ENCODE data around the gene TEX22. TPM values are rescaled to one million over a fixed set of nuclear protein-coding genes. Genes with fewer than 3 reads are reported as not detected.

TEX22 gene
- total RNA-seq, 1 donor from 2014 or later, result 0.99 TPM

DNA sequence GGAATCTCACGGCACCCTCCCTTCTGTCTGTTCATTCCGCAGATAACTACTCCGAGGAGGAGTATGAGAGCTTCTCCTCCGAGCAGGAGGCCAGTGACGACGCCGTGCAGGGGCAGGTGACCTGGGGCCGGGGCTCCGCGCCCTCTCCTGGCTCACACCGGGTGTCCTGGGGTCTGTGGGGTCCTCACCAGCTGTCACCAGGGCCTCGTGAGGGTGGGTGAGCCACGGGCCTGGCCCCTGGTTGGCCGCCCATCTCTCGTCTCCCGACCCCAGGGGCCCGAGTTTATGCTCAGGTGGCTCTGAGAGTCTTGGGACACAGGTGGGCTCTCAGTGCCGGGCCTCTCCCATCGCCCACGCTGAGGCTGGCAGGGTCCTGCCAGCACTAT lies 30.3 kb upstream of the TEX22 start:
- H3K4me3 ChIP-seq, result no peak overlapping the region
- H3K9me3 ChIP-seq (replicated peaks), result no peaks in the 10 kb centered on the region
- H3K36me3 ChIP-seq, result peaks cover 39% of the 10 kb centered on the region
- H3K4me1 ChIP-seq, result peaks cover 8% of the 10 kb centered on the region
- TF ChIP-seq, protein P1, sequence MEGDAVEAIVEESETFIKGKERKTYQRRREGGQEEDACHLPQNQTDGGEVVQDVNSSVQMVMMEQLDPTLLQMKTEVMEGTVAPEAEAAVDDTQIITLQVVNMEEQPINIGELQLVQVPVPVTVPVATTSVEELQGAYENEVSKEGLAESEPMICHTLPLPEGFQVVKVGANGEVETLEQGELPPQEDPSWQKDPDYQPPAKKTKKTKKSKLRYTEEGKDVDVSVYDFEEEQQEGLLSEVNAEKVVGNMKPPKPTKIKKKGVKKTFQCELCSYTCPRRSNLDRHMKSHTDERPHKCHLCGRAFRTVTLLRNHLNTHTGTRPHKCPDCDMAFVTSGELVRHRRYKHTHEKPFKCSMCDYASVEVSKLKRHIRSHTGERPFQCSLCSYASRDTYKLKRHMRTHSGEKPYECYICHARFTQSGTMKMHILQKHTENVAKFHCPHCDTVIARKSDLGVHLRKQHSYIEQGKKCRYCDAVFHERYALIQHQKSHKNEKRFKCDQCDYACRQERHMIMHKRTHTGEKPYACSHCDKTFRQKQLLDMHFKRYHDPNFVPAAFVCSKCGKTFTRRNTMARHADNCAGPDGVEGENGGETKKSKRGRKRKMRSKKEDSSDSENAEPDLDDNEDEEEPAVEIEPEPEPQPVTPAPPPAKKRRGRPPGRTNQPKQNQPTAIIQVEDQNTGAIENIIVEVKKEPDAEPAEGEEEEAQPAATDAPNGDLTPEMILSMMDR (IDR thresholded peaks at IDR 0.05; ENCODE audit: borderline replicate concordance), result no peak
- no peaks in the 10 kb centered on the region for H3K27me3 ChIP-seq (ENCODE audit: low read depth)
- no peak overlapping the region for H3K27ac ChIP-seq (replicated peaks)
- intact Hi-C loops (cut with micrococcal nuclease), result no loop called here
- no peak for DNase-seq

DNA sequence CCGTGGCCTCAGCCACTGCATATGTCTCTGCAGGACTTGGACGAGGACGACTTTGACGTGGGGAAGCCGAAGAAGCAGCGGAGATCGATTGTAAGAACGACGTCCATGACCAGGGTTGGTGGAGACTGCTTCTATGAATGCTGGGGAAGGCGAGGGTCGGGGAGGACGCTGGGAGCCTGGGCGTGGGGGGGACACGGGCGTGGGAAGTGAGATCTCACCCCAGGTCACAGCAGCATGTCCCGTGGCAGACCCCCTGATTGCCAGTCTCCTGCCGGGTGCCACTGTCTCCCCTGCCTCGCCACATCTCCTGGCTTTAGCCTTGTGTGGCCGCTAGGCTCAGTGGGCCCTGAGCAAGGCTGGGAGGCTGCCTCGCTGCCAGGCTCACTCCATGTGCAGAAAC lies 29.9 kb upstream of the TEX22 start:
- H3K9me3 ChIP-seq (replicated peaks), result no peaks in the 10 kb centered on the region
- no peaks in the 10 kb centered on the region for H3K27me3 ChIP-seq (ENCODE audit: low read depth)
- intact Hi-C loops (cut with micrococcal nuclease), result no loop called here
- peaks cover 8% of the 10 kb centered on the region for H3K4me1 ChIP-seq
- no peak overlapping the region for H3K27ac ChIP-seq (replicated peaks)
- TF ChIP-seq, protein P1 (IDR thresholded peaks at IDR 0.05; ENCODE audit: borderline replicate concordance), result no peak
- H3K4me3 ChIP-seq, result no peak overlapping the region
- peaks cover 39% of the 10 kb centered on the region for H3K36me3 ChIP-seq
- DNase-seq, result no peak

DNA sequence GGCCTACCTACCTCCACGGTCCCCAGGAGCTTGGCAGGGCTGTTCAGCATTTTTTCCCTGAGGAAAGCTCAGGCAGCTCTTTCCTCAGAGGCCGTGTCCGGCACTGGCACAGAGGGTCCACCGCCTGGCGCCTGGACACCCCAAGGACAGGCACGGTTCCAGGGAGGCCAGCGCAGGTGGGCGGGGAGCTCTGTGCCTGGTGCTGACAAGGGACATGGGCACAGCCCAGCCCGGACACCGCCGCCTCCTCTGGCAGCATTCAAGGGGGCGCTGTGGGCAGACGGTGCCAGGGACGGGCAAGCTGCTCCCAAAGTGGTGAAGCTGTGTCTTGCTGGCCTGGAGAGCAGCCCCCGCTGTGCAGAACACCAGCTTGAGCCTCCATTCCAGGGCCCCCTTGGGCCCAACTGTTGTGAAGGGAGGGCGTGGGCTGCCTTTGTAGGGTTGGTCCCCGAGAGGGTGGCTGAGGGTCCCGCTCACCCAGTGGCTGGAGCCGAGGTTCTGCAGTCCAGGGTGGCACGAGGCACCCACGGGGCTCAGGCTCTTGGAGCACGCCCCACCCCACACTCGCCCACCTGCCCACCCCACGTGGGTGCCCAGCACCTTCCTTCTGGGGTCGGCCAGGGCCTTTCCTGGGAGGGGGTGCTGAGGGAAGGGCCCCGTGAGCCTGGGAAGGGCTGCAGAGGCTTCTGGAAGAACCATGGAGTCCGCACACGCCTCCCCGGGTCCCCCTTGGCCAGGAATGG lies 29.3 kb upstream of the TEX22 start:
- Histone ChIP-seq H3K27ac (replicated peaks) (no peak overlapping the region), H3K27me3 (ENCODE audit: low read depth) (no peaks in the 10 kb centered on the region), H3K9me3 (replicated peaks) (no peaks in the 10 kb centered on the region), H3K4me3 (no peak overlapping the region), H3K36me3 (peaks cover 39% of the 10 kb centered on the region), H3K4me1 (peaks cover 8% of the 10 kb centered on the region)
- no peak for DNase-seq
- intact Hi-C loops (cut with micrococcal nuclease), result no loop called here
- TF ChIP-seq, protein P1 (IDR thresholded peaks at IDR 0.05; ENCODE audit: borderline replicate concordance), result no peak

DNA sequence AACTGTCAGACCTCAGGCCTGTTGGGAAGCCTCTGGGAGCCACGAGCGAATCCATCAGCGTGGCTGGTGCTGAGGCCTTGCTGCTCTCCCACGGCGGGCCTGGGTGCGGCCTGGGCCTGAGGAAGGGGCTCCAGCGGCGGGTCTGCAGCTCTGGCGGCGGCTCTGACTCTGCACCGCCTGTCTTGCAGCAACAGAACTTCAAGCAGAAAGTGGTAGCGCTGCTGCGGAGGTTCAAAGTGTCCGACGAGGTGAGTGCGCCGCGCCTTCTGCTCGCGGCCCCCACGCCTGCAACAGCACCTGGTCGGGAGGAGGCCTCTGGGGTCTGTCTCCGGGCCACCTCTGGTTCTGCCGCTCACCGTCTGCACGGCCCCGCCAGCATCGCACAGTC lies 28.7 kb upstream of the TEX22 start:
- intact Hi-C loops (cut with micrococcal nuclease), result no loop called here
- no peaks in the 10 kb centered on the region for H3K9me3 ChIP-seq (replicated peaks)
- no peak overlapping the region for H3K4me3 ChIP-seq
- H3K4me1 ChIP-seq, result peaks cover 4% of the 10 kb centered on the region
- no peaks in the 10 kb centered on the region for H3K27me3 ChIP-seq (ENCODE audit: low read depth)
- TF ChIP-seq, protein P1 (IDR thresholded peaks at IDR 0.05; ENCODE audit: borderline replicate concordance), result no peak
- no peak overlapping the region for H3K27ac ChIP-seq (replicated peaks)
- DNase-seq, result no peak
- H3K36me3 ChIP-seq, result peaks cover 39% of the 10 kb centered on the region

DNA sequence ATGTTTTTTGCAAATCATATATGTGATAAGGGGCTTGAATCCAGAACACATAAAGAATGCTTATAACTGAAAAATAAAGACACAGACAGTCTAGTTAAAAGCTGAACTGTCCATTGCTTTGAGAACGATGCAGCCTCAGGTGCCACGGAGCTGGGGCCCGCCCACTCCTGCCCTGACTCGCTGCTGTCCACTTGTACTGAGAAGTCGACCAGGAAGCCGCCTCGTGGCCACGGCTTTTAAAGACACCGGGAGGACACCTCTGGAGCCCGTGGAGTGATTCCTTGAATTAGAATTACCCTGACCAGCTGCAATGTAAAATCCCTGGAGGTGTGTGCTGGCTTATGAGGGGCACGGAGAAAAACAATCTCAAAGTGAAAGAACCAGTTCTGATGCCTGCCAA lies 23.9 kb upstream of the TEX22 start:
- H3K4me3 ChIP-seq, result no peak overlapping the region
- TF ChIP-seq, protein P1 (IDR thresholded peaks at IDR 0.05; ENCODE audit: borderline replicate concordance), result no peak
- peaks cover 17% of the 10 kb centered on the region for H3K36me3 ChIP-seq
- H3K27me3 ChIP-seq (ENCODE audit: low read depth), result no peaks in the 10 kb centered on the region
- intact Hi-C loops (cut with micrococcal nuclease), result no loop called here
- no peaks in the 10 kb centered on the region for H3K9me3 ChIP-seq (replicated peaks)
- no peak overlapping the region for H3K27ac ChIP-seq (replicated peaks)
- DNase-seq, result no peak
- no peaks in the 10 kb centered on the region for H3K4me1 ChIP-seq
